ENCODE results near the gene ENKUR.
"Not testable (repeated sequence)": the region's sequence is repeated elsewhere in the genome, so short reads cannot be mapped to it uniquely, and the experiment has no call there.

The ENKUR gene

DNA sequence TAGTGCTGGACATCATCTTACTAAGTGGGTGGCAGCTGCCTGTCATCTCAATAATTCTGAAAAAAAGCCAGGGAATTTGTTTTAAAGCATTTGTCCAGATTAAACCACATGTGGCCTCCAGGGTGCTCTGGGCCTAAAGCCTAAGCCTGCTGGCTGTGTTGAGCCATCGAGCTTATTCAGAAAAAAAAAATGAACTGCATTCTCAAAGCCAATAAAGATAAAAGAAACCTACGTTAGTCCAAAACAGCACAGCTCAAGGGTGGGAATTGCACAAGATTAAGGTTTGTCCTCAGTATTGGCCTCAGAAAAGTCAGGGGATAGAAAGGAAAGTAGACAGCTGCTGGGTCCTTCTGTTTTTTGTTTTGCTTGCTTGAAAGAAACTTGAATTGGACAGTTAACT lies 41.0 kb downstream of the ENKUR start:
- TF ChIP-seq POLR2A (IDR thresholded peaks at IDR 0.05; ENCODE audit: low read length) = no peak
- no peak for TF ChIP-seq GATA1 (IDR thresholded peaks at IDR 0.05; ENCODE audit: low read depth, low read length)
- DNase-seq = no peak

DNA sequence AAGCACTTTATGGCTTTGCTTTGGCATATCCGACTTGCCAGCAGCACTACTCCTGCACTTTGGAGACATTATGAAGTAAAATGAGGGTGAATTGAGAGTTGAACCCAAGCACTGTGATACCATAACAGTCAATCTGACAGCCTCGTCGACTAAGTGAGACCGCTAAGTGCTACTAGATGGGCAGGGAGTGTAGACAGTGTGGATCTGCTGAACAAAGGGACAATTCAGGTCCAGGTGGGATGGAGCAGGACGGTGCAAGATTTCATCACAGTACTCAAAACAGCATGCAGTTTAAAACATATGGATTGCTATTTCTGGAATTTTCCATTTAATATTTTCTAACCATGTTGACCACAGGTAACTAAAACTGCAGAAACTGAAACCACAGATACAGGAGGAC lies 42.8 kb downstream of the ENKUR start:
- TF ChIP-seq GATA1 (IDR thresholded peaks at IDR 0.05; ENCODE audit: low read depth, low read length) (no peak), POLR2A (IDR thresholded peaks at IDR 0.05; ENCODE audit: low read length) (no peak)
- no peak for DNase-seq

DNA sequence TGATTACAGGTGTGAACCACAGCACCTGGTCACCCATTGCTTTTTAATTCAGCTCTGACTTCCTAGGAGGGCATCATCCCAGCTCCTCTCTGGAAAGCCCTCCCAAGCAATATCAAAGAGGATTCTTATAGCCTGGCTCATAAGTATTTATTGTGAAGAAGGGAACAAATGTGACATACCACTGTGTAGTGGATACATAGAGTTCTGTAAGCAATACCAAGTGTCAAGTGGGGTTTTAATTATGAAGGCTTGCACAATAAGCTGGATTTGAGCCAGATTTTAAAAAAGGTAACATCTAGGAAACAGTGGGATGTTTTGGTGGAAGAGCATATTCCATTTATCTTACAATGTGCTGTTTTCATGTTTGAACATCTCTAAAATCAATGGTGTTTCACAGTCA lies 44.6 kb downstream of the ENKUR start:
- DNase-seq = no peak
- TF ChIP-seq POLR2A (IDR thresholded peaks at IDR 0.05; ENCODE audit: low read length) (no peak), GATA1 (IDR thresholded peaks at IDR 0.05; ENCODE audit: low read depth, low read length) (no peak)

DNA sequence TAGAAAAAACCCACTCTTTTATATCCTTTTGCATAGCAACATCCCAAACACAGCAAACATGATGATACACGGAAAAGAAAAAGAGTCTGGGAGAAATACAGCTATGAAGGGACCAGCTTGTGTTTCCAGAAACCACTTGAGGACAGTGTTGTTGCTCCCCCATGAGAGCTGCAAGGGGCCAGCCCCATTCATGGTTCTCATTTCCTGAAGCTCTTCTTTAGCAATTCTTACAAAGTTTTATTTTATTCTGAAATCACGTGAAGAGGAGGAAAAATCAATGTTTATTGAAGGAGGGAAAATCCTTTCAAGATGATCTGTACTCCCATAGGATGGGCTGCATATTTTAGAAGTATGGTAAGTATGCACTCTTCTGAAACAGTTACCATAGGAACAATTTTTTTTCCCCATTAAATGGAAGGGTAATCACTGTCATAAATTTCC lies 46.1 kb downstream of the ENKUR start:
- no peak for TF ChIP-seq POLR2A (IDR thresholded peaks at IDR 0.05; ENCODE audit: low read length)
- TF ChIP-seq GATA1 (IDR thresholded peaks at IDR 0.05; ENCODE audit: low read depth, low read length) = no peak
- DNase-seq = no peak

DNA sequence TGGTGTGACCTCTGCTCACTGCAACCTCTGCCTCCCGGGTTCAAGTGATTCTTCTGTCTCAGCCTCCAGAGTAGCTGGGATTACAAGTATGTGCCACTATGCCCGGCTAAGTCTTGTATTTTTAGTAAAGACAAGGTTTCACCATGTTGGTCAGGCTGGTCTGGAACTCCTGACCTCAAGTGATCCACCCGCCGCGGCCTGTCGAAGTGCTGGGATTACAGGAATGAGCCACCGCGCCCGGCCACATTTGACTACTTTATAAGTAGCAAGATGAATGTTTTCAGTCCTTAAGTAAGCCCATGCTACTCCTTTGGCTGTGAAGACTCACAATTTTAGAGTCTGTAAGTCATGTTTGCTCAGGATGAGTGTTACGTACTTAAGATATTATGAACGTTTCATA lies 47.0 kb downstream of the ENKUR start:
- not testable (repeated sequence) for DNase-seq

DNA sequence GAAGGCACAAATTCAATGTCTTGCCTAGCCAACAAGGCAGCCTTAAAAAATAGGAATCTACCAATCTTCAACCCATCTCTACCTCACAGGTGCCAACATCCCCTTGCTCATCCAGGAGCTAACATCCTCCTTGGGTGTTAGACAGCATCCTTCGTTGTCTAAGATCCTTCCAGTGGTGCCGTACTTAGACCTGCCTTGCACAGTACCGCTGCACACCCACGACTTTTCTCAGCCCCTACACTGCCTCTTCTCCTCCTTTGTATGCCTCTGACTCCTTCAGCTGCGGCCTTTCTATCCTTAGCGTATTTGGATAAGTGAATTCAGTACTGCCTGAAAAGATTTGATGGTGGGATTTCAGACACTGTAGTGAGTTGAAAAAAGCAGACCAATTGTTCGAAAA lies 47.6 kb downstream of the ENKUR start:
- no peak for DNase-seq
- TF ChIP-seq POLR2A (IDR thresholded peaks at IDR 0.05; ENCODE audit: low read length) (no peak), GATA1 (IDR thresholded peaks at IDR 0.05; ENCODE audit: low read depth, low read length) (no peak)

DNA sequence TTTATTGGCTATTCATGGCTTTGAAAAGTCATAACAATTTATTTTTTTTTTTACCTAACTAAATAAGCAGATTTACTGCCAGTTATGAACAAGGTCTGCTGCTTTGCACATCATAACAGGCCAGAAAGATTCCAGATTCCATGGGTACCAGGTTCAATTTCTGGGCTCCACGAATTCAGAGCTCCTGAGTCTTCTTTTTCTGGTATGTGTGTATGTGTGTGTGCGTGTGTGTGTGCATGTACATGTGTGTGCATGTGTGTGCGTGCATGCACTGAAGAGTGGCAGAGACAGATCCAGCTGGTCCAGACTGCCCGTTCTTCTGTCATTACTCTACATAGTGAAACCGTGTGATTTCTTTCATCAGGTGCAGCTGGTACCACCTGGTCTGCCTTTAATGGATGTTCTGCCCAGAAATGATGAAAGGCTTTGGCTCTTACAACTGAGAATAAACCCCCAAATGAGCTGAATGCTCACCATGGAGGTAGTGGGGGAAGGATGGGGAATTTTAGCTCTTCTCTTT lies 48.9 kb downstream of the ENKUR start:
- TF ChIP-seq GATA1 (IDR thresholded peaks at IDR 0.05; ENCODE audit: low read depth, low read length) (no peak), POLR2A (IDR thresholded peaks at IDR 0.05; ENCODE audit: low read length) (no peak)

DNA sequence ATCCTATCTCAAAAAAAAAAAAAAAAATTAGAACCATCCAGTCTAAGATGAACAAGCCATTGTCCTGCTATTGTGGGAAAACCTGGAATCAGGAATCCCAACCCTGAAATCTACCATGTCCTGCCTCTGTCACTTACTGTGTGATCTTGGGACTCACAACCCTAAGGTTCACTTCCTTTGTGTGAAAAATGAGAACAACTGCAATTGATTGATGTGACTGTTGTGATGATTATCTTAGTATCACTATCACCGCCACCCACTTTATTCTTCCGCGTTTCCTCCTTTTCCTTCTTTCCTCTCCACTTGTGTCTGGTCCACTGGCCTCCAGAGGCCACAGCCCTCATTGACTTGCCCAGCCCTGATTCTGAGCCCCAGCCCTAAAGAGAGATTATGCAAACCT lies 50.9 kb downstream of the ENKUR start:
- TF ChIP-seq POLR2A (IDR thresholded peaks at IDR 0.05; ENCODE audit: low read length) = no peak
- TF ChIP-seq GATA1 (IDR thresholded peaks at IDR 0.05; ENCODE audit: low read depth, low read length) = no peak
- DNase-seq = no peak

More for the DNA sequence above, 48.9 kb downstream of the ENKUR start:
- DNase-seq = no peak

DNA sequence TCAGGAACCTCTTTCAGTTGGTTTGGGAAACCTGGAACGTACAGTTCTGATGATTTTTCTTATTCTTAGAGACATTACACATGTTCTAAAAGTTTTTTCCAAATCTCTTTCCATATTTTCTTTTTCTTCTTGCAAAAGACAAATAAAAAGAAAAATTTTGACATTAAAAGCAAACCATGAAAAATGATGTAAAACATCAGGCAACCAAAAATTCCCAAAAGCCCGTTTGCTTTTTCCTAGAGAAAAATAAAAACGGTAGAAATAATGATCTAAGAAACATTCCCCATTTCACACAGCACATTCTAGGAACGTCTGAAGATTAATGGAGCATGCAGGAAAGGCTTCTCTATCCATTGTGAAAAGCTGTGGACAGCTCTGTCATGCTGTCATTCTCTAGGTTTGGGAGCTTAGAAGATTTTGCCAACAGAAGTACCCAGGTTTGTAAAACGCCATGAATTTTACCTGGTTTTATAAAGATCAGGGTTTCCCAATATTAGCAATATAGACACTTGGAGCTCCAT lies 52.4 kb downstream of the ENKUR start:
- TF ChIP-seq GATA1 (IDR thresholded peaks at IDR 0.05; ENCODE audit: low read depth, low read length) (no peak), POLR2A (IDR thresholded peaks at IDR 0.05; ENCODE audit: low read length) (no peak)
- no peak for DNase-seq

DNA sequence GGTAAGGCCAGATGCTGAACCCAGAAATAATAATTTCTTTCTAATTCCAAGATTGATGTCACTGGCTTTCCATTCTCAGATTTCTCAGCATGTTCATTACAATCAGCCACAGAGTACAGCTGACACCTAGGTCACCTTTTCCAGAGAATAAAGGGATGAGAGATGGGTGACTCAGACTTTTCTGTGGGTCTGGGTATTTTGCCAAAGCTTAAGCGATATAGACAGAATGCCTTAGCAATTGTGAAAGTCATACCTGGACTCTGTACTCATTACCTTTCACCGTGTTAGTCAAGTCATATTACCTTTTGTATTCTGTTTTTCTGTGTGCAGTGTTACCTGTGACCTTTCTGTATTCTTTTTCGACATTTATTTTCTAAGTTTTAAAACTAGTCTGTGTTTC lies 53.0 kb downstream of the ENKUR start:
- DNase-seq = no peak
- TF ChIP-seq GATA1 (IDR thresholded peaks at IDR 0.05; ENCODE audit: low read depth, low read length) (no peak), POLR2A (IDR thresholded peaks at IDR 0.05; ENCODE audit: low read length) (no peak)

DNA sequence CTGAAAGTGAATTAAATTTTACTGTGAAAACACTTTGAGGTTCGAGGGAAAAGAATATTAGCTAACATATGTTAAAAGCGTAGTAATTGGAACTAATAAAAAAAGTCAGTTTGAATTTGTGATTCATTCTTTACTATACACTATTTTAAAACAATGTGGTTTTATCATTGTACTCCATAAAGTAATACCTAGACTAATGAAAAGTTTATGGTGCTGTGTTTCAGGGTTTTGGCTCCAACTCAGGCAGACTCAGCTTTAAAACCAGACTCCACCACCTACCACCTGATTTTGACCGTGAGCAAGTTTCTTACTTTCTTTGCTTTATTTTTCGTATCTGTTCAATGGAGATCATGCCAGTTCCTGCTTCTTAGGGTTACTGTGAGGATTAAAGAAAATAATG lies 54.4 kb downstream of the ENKUR start:
- no peak for DNase-seq
- TF ChIP-seq POLR2A (IDR thresholded peaks at IDR 0.05; ENCODE audit: low read length) (no peak), GATA1 (IDR thresholded peaks at IDR 0.05; ENCODE audit: low read depth, low read length) (no peak)

DNA sequence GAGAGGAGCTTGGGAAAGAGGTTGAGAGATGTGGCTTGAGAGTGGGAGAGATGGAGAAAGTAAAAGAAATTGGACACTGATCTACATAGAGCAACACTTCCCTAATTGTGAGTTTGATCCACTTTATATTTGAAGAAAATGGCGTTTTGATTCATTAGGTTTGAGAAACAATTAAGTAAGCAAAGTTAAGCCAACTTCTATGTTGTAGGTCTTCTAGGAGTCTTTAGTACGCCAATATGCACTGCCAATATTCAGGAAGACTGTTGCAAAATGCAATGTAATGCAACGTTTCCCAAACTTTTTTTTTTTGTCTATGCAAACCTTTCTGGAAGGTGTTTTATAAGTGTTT lies 56.6 kb downstream of the ENKUR start:
- no peak for DNase-seq
- TF ChIP-seq POLR2A (IDR thresholded peaks at IDR 0.05; ENCODE audit: low read length) (no peak), GATA1 (IDR thresholded peaks at IDR 0.05; ENCODE audit: low read depth, low read length) (no peak)

DNA sequence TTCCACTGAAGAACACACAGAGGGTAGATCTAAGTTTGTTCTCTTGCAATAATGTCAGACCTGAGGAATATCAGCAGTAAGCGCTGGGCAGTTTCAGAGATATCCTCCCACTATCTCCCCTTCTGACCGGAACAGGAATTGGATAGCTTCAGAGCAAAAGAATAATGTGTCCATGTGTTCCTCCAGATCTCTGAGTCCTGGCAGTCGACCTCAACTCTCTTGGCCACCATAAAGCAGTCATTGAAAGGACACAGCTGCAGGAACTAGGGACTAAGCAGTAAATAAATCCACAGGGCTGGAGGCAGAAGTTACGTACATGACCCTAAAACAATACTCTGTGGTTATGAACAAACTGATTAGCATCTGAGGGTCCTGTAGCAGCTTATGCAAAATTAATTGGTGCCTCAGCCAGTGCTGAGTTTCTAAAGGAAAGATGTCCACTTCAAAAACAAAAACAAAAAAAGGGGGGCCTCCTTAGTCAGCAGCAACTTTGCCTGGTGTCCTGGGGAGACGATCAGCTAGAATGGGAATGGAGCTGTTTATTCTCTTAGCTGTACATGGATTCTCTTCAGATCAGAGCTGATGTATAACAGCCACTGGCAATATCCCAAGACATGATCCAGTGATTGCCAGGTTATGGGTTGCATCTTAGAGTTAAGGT lies 57.1 kb downstream of the ENKUR start:
- DNase-seq = no peak

DNA sequence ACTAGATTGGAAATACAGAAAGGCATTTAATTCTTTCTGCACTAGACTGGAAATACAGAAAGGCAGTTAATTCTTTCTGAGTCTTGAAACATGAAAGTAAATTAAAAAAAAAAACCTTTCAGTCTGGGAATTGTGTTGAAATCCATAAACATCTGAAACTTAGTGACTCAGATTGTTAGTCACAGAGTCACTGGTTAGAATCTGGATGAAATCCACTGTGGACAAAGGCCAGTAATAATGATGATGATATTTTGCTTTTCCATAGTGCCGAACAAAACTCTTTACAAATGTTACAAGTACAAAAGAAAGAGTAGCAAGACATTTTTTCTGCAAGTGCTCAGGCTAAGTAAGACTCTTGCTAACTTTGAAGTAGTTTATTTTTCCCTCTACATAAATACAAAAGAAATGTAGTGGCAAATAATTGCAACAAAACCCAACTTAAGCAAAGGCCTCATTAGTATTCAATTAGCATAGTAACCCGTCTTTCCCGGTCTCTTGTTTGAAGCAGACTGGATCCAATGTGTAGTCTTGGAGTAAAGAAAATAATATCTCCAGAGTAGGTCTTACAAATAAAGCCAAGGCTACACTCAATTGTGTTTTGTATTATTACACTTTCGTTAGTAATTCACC lies 57.8 kb downstream of the ENKUR start:
- TF ChIP-seq POLR2A (IDR thresholded peaks at IDR 0.05; ENCODE audit: low read length) (no peak), GATA1 (IDR thresholded peaks at IDR 0.05; ENCODE audit: low read depth, low read length) (no peak)
- DNase-seq = no peak

More for the DNA sequence above, 57.1 kb downstream of the ENKUR start:
- no peak for TF ChIP-seq POLR2A (IDR thresholded peaks at IDR 0.05; ENCODE audit: low read length)
- TF ChIP-seq GATA1 (IDR thresholded peaks at IDR 0.05; ENCODE audit: low read depth, low read length) = no peak

DNA sequence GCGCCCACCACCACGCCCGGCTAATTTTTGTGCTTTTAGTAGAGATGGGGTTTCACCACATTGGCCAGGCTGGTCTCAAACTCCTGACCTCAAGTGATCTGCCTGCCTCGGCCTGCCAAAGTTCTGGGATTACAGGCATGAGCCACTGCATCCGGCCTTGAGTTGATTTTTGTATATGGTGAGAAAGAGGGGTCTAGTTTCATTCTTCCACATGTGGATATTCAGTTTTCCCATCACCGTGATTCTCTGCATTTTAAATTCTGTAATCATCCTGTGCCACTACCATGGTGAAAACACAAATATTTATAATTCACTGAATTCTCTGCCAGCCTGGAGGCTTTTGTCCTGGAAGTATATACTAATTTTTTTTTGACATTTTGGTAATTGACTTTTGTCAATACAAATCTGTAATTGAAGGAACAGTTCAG lies 58.3 kb downstream of the ENKUR start:
- DNase-seq = not testable (repeated sequence)
